Vagina (tissue), 2 donors: ENCODE results near the gene ULK4. TPM values are rescaled to one million over a fixed set of nuclear protein-coding genes. Genes with fewer than 3 reads are reported as not detected.

Source experiments
- DNase-seq, 2 donors: peaks; one replicate each; pipeline ENCODE4 v3.0.0-alpha.2; 2017; ENCODE audit errors: extremely low spot score in 2 of 2
- H3K27ac ChIP-seq: fragments of 200-600 bp; sonication (generic); one replicate; pipeline ENCODE4 v1.5.1; 2019
- H3K27me3 ChIP-seq: fragments of 200-600 bp; sonication (generic); one replicate; pipeline ENCODE4 v1.5.1; 2019
- H3K36me3 ChIP-seq, 2 donors: fragments of 200-600 bp; sonication (generic); one replicate each; pipeline ENCODE4 v1.5.1; 2017 to 2019
- H3K4me1 ChIP-seq: fragments of 200-600 bp; sonication (generic); one replicate; pipeline ENCODE4 v1.5.1; 2019
- H3K4me3 ChIP-seq, 2 donors: fragments of 200-600 bp; sonication (generic); 1 replicate in 1 of 2; 2 replicates in 1 of 2; pipeline ENCODE4 v1.5.1; 2016 to 2019
- H3K9me3 ChIP-seq: fragments of 200-600 bp; sonication (generic); one replicate; pipeline ENCODE4 v1.5.1; 2019
- POLR2A ChIP-seq, 2 donors: fragments of 450-650 bp; IDR thresholded peaks; one replicate each; pipeline ENCODE4 v1.6.1; 2017; ENCODE audit warnings: antibody characterized with exemption in 2 of 2, mild to moderate bottlenecking in 2 of 2, moderate library complexity in 2 of 2
- POLR2AphosphoS5 ChIP-seq, 2 donors: sonication (generic); formaldehyde crosslinking; IDR thresholded peaks; one replicate each; pipeline ENCODE4 v1.9.0; 2017; ENCODE audit warnings: antibody characterized with exemption in 2 of 2, mild to moderate bottlenecking in 2 of 2, low read depth in 1 of 2; ENCODE audit not compliant: insufficient read depth in 1 of 2
- intact Hi-C: fragments of 100-400 bp; cut with DNase I; formaldehyde crosslinking; loops from one replicate; pipeline ENCODE4 v1.15.1; 2023
- total RNA-seq: library from RNA; depleted of rRNA; stranded (reverse); fragments of >200 nt; gene quantifications from one replicate; pipeline ENCODE4 v1.2.3, GENCODE V29; 2016
- TF ChIP-seq, protein P1 (sequence below), 3 experiments: fragments of 450-650 bp in 2 of 3; fragments of 200-600 bp in 1 of 3; sonication (generic) in 1 of 3; IDR thresholded peaks; one replicate each; pipeline ENCODE4 v1.5.1; 2017 to 2019; ENCODE audit warnings: antibody characterized with exemption in 3 of 3, mild to moderate bottlenecking in 2 of 3, moderate library complexity in 2 of 3

The ULK4 gene
- total RNA-seq, 1 donor from 2014 or later, result 24.1 TPM

GRCh38 chr3:41960826-41961750 lies 815 bp downstream of the ULK4 start:
- H3K36me3 ChIP-seq, result no peaks in the 10 kb centered on the region
- peaks cover 9% of the 10 kb centered on the region for H3K4me1 ChIP-seq
- intact Hi-C loops, result no loop called here

GRCh38 chr3:41956574-41956973 lies 5.3 kb downstream of the ULK4 start:
- intact Hi-C loops, result no loop called here
- TF ChIP-seq, protein P1, sequence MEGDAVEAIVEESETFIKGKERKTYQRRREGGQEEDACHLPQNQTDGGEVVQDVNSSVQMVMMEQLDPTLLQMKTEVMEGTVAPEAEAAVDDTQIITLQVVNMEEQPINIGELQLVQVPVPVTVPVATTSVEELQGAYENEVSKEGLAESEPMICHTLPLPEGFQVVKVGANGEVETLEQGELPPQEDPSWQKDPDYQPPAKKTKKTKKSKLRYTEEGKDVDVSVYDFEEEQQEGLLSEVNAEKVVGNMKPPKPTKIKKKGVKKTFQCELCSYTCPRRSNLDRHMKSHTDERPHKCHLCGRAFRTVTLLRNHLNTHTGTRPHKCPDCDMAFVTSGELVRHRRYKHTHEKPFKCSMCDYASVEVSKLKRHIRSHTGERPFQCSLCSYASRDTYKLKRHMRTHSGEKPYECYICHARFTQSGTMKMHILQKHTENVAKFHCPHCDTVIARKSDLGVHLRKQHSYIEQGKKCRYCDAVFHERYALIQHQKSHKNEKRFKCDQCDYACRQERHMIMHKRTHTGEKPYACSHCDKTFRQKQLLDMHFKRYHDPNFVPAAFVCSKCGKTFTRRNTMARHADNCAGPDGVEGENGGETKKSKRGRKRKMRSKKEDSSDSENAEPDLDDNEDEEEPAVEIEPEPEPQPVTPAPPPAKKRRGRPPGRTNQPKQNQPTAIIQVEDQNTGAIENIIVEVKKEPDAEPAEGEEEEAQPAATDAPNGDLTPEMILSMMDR (IDR thresholded peaks at IDR 0.05), result no peak
- TF ChIP-seq POLR2AphosphoS5 (IDR thresholded peaks at IDR 0.05; ENCODE audit: insufficient read depth in 1 of 2, low read depth in 1 of 2), result no peak
- no peak for TF ChIP-seq POLR2A (IDR thresholded peaks at IDR 0.05)

More at GRCh38 chr3:41960826-41961750, 815 bp downstream of the ULK4 start:
- no peaks in the 10 kb centered on the region for H3K9me3 ChIP-seq
- H3K27ac ChIP-seq, result peak overlapping the region; percentile 5
- peak overlapping the region; percentile 84 to 85 for H3K4me3 ChIP-seq
- TF ChIP-seq POLR2AphosphoS5 (IDR thresholded peaks at IDR 0.05; ENCODE audit: insufficient read depth in 1 of 2, low read depth in 1 of 2), result no peak
- TF ChIP-seq, protein P1 (IDR thresholded peaks at IDR 0.05), result no peak
- no peak for TF ChIP-seq POLR2A (IDR thresholded peaks at IDR 0.05)
- H3K27me3 ChIP-seq, result no peaks in the 10 kb centered on the region
- DNase-seq, result no peak

DNA sequence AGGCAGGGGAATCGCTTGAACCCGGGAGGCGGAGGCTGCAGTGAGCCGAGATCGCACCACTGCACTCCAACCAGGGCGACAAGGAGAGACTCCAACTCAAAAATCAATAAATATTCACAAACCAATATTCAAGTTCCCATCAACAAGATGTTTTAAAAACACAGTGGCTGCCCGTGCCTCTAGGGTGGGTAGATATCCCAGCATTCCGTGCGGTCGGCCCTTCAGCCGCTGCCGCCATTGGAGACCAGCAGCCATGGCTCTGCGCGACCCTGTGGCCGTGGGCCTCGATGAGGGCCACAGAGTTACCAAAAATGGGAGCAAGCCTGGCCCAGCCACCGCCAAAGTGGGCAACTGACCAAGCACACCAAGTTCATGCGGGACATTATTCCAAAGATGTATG lies 6.7 kb downstream of the ULK4 start:
- H3K27ac ChIP-seq, result no peak overlapping the region
- H3K36me3 ChIP-seq, result no peaks in the 10 kb centered on the region
- no peaks in the 10 kb centered on the region for H3K4me1 ChIP-seq
- TF ChIP-seq, protein P1 (IDR thresholded peaks at IDR 0.05), result no peak
- TF ChIP-seq POLR2A (IDR thresholded peaks at IDR 0.05) (no peak), POLR2AphosphoS5 (IDR thresholded peaks at IDR 0.05; ENCODE audit: insufficient read depth in 1 of 2, low read depth in 1 of 2) (no peak)
- intact Hi-C loops, result no loop called here
- no peak overlapping the region for H3K4me3 ChIP-seq
- no peak for DNase-seq
- H3K9me3 ChIP-seq, result no peaks in the 10 kb centered on the region
- no peaks in the 10 kb centered on the region for H3K27me3 ChIP-seq

More at GRCh38 chr3:41956574-41956973, 5.3 kb downstream of the ULK4 start:
- Histone ChIP-seq H3K9me3 (no peaks in the 10 kb centered on the region), H3K27ac (no peak overlapping the region), H3K36me3 (no peaks in the 10 kb centered on the region), H3K4me1 (peaks cover 9% of the 10 kb centered on the region), H3K27me3 (no peaks in the 10 kb centered on the region), H3K4me3 (no peak overlapping the region)
- DNase-seq, result no peak

- intact Hi-C loops, result no loop called here
- H3K4me3 ChIP-seq, result no peak overlapping the region
- TF ChIP-seq POLR2A (IDR thresholded peaks at IDR 0.05), result no peak
- no peak for TF ChIP-seq POLR2AphosphoS5 (IDR thresholded peaks at IDR 0.05; ENCODE audit: insufficient read depth in 1 of 2, low read depth in 1 of 2)
- H3K27me3 ChIP-seq, result no peaks in the 10 kb centered on the region
- H3K9me3 ChIP-seq, result no peaks in the 10 kb centered on the region
- no peak overlapping the region for H3K27ac ChIP-seq
- peaks cover 0 to 7% of the 10 kb centered on the region in 2 donors for H3K36me3 ChIP-seq
- no peaks in the 10 kb centered on the region for H3K4me1 ChIP-seq
- DNase-seq, result no peak
Measured at GRCh38 chr3:41943311-41943843, 18.5 kb downstream of the ULK4 start.

- Histone ChIP-seq H3K9me3 (no peaks in the 10 kb centered on the region), H3K4me3 (no peak overlapping the region), H3K27me3 (no peaks in the 10 kb centered on the region), H3K4me1 (no peaks in the 10 kb centered on the region), H3K36me3 (no peaks in the 10 kb centered on the region), H3K27ac (no peak overlapping the region)
- TF ChIP-seq POLR2AphosphoS5 (IDR thresholded peaks at IDR 0.05; ENCODE audit: insufficient read depth in 1 of 2, low read depth in 1 of 2) (no peak), POLR2A (IDR thresholded peaks at IDR 0.05) (no peak)
- TF ChIP-seq, protein P1 (IDR thresholded peaks at IDR 0.05), result no peak
- DNase-seq, result no peak
- intact Hi-C loops, result no loop called here
Measured at GRCh38 chr3:41940393-41940792, 21.5 kb downstream of the ULK4 start.
